K562 (cell line): ENCODE results near the gene ANO9.

Source experiments
- BHLHE40 ChIP-seq: IDR thresholded peaks from 2 replicates; pipeline ENCODE4 v1.6.1; 2011; ENCODE audit warnings: low read length, improper control_type of control experiment
- BRCA1 ChIP-seq, 2 experiments: fragments of 450-650 bp in 1 of 2; sonication (generic) in 1 of 2; formaldehyde crosslinking in 1 of 2; IDR thresholded peaks; 2 replicates each; pipeline versions ENCODE4 v1.5.0 to v1.6.1; 2017 to 2020; ENCODE audit warnings: mild to moderate bottlenecking in 1 of 2, missing genetic modification reagents in 1 of 2
- CTCF ChIP-seq, 3 experiments: IDR thresholded peaks in 2 of 3; conservative IDR thresholded peaks in 1 of 3; 2 replicates each; pipeline ENCODE4 v1.5.1; 2011 to 2012; ENCODE audit warnings: low read length in 3 of 3, mild to moderate bottlenecking in 3 of 3, control low read depth in 2 of 3, improper control_type of control experiment in 1 of 3, inconsistent platforms in 1 of 3, low read depth in 1 of 3, mixed read lengths in 1 of 3, moderate library complexity in 1 of 3; ENCODE audit not compliant: insufficient read depth in 2 of 3
- SPI1 ChIP-seq: IDR thresholded peaks from 2 replicates; pipeline ENCODE4 v1.6.1; 2011; ENCODE audit warnings: low read depth, low read length, control low read depth, borderline replicate concordance
- VEZF1 ChIP-seq: fragments of 200-800 bp; sonication (Bioruptor generic); IDR thresholded peaks from 2 replicates; pipeline ENCODE4 v1.6.1; 2017; ENCODE audit warnings: missing genetic modification characterization, missing compliant biosample characterization

- TF ChIP-seq VEZF1 (CRISPR knock-in tag), result no peak
- no peak for TF ChIP-seq SPI1
- TF ChIP-seq BHLHE40, result no peak
- TF ChIP-seq BRCA1 (IDR thresholded peaks at IDR 0.05), result no peak
- TF ChIP-seq BRCA1 (CRISPR knock-in tag; IDR thresholded peaks at IDR 0.05), result no peak
- no peak for TF ChIP-seq CTCF (IDR thresholded peaks at IDR 0.05 in 2 of 3, conservative IDR thresholded peaks at IDR 0.05 in 1 of 3; ENCODE audit: insufficient read depth in 2 of 3, low read depth in 1 of 3, low read length in 3 of 3)
These were observed 24.0 kb downstream of the ANO9 start for GRCh38 chr11:417652-418342.
